OCI-LY3 (cell line): ENCODE results near the gene FEZF1.

Experiments used
- H2AFZ ChIP-seq: fragments of 200-600, 300-600 bp; shearing (Covaris generic); 2 replicates; pipeline ENCODE4 v1.6.0; 2014; ENCODE audit warnings: antibody characterized with exemption, low read depth, low read length
- H3K27ac ChIP-seq: fragments of 200-600, 300-600 bp; sonication (generic); 2 replicates; pipeline ENCODE4 v1.5.1; 2014; ENCODE audit warnings: mild to moderate bottlenecking, low read length, moderate library complexity, mixed read lengths
- H3K27me3 ChIP-seq: fragments of 200-600, 300-600 bp; sonication (generic); 2 replicates; pipeline ENCODE4 v1.6.1; 2014; ENCODE audit warnings: low read depth, low read length, mixed read lengths
- H3K36me3 ChIP-seq: fragments of 200-600, 300-600 bp; sonication (generic); replicated peaks from 2 replicates; pipeline ENCODE3; 2014; ENCODE audit warnings: low read depth, low read length, mixed read lengths
- H3K4me1 ChIP-seq: fragments of 300-600, 200-600 bp; sonication (generic); 2 replicates; pipeline ENCODE4 v1.6.1; 2014; ENCODE audit warnings: low read length, mixed read lengths
- H3K4me2 ChIP-seq: fragments of 200-600, 300-600 bp; sonication (generic); 2 replicates; pipeline ENCODE4 v1.6.1; 2014; ENCODE audit warnings: low read length, mixed read lengths
- H3K4me3 ChIP-seq: fragments of 300-600, 200-600 bp; sonication (generic); 2 replicates; pipeline ENCODE4 v1.5.1; 2014; ENCODE audit warnings: antibody characterized with exemption, mild to moderate bottlenecking, low read length, moderate library complexity
- H3K79me2 ChIP-seq: fragments of 300-600, 200-600 bp; shearing (Covaris generic); 2 replicates; pipeline ENCODE4 v1.6.1; 2014; ENCODE audit warnings: mild to moderate bottlenecking, low read length, mixed read lengths
- H3K9ac ChIP-seq: fragments of 300-600, 200-600 bp; shearing (Covaris generic); 2 replicates; pipeline ENCODE4 v1.6.0; 2014; ENCODE audit warnings: mild to moderate bottlenecking, low read length, moderate library complexity
- H3K9me3 ChIP-seq: fragments of 200-600, 300-600 bp; shearing (Covaris generic); 2 replicates; pipeline ENCODE4 v1.6.1; 2014; ENCODE audit warnings: low read length, mixed read lengths; ENCODE audit not compliant: insufficient read depth
- H4K20me1 ChIP-seq: fragments of 200-600, 300-600 bp; sonication (generic); 2 replicates; pipeline ENCODE4 v1.6.1; 2016; ENCODE audit warnings: low read length, mixed read lengths; ENCODE audit not compliant: insufficient read depth
- EZH2phosphoT487 ChIP-seq: fragments of 200-600 bp; shearing (Covaris generic); IDR thresholded peaks from 2 replicates; pipeline ENCODE4 v1.6.1; 2018; ENCODE audit warnings: antibody characterized with exemption, mixed run types, low read depth
- TF ChIP-seq, protein P1 (sequence below): fragments of 200-600, 300-600 bp; sonication (generic); IDR thresholded peaks from 2 replicates; pipeline ENCODE4 v1.5.1; 2014; ENCODE audit warnings: antibody characterized with exemption, low read length, low read depth

The FEZF1 gene

DNA sequence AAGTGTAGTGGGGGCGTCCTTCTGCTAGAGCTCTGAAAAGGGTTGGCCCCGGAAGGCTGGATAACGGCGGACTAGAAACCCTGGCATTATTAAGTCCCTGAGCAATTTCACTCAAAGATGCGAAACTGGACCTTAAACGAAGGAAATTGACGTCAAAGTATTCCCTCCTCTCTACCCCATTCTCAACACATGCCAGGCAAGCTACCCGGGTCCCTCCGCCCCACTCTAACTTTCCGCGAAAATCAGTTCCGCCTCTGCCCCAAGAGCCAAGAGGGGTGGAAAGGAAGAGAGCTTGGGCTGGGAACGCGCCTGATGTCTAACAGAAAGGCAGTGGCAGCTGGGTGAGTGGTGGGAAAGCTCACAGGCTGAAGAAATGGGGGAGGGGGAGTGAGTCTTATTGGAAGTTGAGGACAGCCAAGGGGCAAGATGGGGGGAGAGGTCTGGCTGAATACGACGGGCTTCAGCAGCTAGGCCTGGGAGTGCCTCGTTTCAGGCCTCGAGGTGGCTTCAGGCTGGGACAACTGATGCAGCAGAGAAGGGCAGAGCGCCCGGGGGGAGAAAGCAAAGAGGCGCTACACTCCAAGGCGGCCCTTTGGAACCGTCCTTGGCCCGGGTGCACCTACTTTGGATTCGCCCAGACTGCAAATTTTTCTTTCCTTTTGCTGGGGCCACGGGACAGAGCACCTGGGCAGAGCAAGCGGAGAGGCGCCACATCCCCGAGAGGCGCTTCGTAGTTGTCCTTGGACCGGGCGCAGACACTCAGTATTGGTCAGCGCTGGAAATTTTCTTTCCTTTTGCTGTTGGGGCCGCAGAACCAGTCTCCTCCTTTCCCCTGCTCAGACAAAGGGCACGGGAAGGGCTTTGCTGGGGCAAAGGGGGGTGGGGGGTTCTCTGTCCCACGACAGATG is 2.0 kb upstream of the FEZF1 start:
- TF ChIP-seq EZH2phosphoT487: no peak
- H3K4me3 ChIP-seq: no peak overlapping the region
- H2AFZ ChIP-seq: no peak overlapping the region
- H3K4me1 ChIP-seq: no peaks in the 10 kb centered on the region
- no peaks in the 10 kb centered on the region for H3K79me2 ChIP-seq
- H3K4me2 ChIP-seq: no peak overlapping the region
- no peaks in the 10 kb centered on the region for H3K36me3 ChIP-seq
- H4K20me1 ChIP-seq: no peaks in the 10 kb centered on the region
- no peaks in the 10 kb centered on the region for H3K27me3 ChIP-seq
- no peaks in the 10 kb centered on the region for H3K9me3 ChIP-seq
- H3K27ac ChIP-seq: no peak overlapping the region
- H3K9ac ChIP-seq: no peak overlapping the region

DNA sequence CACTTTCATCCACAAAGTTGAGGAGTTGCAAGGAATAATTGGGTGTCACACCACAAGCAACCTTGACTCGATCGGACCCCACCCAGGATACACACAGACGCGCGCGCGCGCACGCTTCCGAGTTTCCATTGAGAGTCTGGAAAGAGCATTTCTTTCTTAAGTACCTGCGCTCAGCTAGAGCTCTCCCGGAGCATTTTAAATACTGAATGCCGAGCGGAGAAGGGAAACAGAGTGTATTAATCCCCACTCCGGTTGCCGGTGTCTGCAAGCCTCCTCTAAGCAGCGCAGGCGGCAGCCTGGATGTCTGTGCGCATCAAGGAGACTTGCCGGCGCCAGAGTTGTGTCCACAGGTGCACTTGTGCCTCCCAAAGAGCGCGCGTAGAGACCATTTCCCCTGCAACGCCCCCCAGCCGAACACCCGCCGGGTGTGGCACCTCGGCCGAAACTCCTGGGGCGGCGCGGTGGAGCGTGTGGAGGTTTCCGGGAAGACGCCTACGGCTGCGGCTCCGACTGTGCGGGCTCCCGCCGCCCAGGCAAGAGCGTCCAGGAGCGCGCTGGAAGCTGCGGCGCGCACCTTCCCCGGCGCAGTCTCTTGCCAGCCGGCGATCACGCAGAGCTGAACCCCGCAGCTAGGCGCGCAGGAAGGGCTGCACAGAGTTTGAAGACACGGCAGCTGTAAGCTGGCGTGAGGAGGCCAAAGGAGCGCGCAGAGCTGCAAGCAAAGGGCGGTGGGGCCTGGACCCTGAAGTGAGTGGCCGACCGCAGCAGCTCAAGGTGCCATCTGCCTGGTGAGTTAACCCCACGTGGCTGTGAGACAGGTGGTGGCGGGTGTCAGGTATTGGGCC is 1.1 kb upstream of the FEZF1 start:
- H3K9ac ChIP-seq: no peak overlapping the region
- no peaks in the 10 kb centered on the region for H3K36me3 ChIP-seq
- no peaks in the 10 kb centered on the region for H3K27me3 ChIP-seq
- no peaks in the 10 kb centered on the region for H3K79me2 ChIP-seq
- no peaks in the 10 kb centered on the region for H3K4me1 ChIP-seq
- H2AFZ ChIP-seq: no peak overlapping the region
- TF ChIP-seq, protein P1, sequence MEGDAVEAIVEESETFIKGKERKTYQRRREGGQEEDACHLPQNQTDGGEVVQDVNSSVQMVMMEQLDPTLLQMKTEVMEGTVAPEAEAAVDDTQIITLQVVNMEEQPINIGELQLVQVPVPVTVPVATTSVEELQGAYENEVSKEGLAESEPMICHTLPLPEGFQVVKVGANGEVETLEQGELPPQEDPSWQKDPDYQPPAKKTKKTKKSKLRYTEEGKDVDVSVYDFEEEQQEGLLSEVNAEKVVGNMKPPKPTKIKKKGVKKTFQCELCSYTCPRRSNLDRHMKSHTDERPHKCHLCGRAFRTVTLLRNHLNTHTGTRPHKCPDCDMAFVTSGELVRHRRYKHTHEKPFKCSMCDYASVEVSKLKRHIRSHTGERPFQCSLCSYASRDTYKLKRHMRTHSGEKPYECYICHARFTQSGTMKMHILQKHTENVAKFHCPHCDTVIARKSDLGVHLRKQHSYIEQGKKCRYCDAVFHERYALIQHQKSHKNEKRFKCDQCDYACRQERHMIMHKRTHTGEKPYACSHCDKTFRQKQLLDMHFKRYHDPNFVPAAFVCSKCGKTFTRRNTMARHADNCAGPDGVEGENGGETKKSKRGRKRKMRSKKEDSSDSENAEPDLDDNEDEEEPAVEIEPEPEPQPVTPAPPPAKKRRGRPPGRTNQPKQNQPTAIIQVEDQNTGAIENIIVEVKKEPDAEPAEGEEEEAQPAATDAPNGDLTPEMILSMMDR: no peak
- TF ChIP-seq EZH2phosphoT487: no peak
- H3K27ac ChIP-seq: no peak overlapping the region
- no peak overlapping the region for H3K4me2 ChIP-seq
- no peak overlapping the region for H3K4me3 ChIP-seq
- no peaks in the 10 kb centered on the region for H3K9me3 ChIP-seq
- no peaks in the 10 kb centered on the region for H4K20me1 ChIP-seq

DNA sequence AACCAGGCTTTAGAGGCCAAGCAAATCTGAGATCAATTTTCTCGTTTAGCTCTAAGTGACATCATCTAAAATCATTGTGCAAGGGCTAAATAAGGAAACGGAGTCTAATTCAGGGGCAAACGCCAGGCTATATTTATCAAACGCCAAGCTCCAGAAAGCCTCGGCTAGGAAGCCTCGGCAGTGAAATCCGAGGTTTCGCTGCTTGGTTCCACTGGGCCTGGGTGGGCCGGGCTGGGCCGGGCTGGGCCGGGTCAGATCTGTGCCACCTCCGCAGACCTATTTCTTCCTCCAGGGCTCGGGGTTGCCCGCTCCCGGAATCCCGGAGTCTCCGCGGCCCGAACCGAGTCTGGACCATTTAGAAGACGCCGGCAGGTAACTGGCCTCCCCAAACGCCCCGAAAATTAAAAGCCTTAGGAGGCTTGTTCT is 459 bp upstream of the FEZF1 start:
- Histone ChIP-seq H3K9me3 (no peaks in the 10 kb centered on the region), H3K4me1 (no peaks in the 10 kb centered on the region), H3K4me2 (no peak overlapping the region), H3K27me3 (no peaks in the 10 kb centered on the region), H3K36me3 (no peaks in the 10 kb centered on the region), H3K79me2 (no peaks in the 10 kb centered on the region), H3K4me3 (no peak overlapping the region), H3K27ac (no peak overlapping the region), H4K20me1 (no peaks in the 10 kb centered on the region), H2AFZ (no peak overlapping the region), H3K9ac (no peak overlapping the region)
- no peak for TF ChIP-seq EZH2phosphoT487
- TF ChIP-seq, protein P1: no peak

DNA sequence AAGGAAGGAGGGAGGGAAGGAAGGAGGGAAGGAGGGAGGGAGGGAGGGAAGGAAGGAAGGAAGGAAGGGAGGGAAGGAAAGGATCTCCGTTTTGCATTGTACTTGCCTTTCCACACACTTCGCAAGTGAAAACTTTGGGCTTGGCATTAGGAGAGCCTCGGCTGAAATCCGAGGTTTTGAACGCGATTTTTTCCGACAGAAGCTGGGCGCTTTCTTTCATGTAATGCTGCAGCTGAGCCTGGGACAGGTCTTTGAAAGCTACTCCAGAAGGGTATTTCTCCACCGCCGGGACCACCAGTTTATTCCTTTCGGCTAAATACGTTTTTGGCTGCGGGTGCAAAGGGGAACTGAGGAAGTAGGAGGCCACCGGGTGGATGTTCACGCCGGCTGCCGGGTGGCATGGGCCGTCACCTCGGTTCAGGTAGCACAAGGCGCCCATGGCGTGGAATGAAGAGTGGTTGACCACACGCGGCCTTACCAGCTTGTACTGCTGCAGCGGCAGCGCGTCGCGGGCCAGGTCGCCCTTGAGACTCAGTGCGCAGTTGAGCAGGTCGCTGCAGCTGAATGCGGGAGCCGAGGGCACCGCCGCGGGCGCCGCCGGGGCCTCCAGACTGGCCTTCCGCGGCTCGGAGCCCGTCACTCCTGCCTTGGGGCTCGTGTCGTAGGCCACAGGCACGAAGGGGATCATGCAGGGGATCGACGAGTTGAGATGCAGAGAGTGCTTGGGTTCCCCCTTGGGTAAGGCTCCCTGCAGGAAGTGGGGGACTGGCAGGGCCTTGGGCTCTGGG is 825 bp downstream of the FEZF1 start:
- Histone ChIP-seq H3K4me2 (no peak overlapping the region), H3K4me1 (no peaks in the 10 kb centered on the region), H3K9me3 (no peaks in the 10 kb centered on the region), H3K4me3 (no peak overlapping the region), H2AFZ (no peak overlapping the region), H3K9ac (no peak overlapping the region), H3K27ac (no peak overlapping the region), H3K79me2 (no peaks in the 10 kb centered on the region), H3K36me3 (no peaks in the 10 kb centered on the region), H3K27me3 (no peaks in the 10 kb centered on the region), H4K20me1 (no peaks in the 10 kb centered on the region)
- no peak for TF ChIP-seq EZH2phosphoT487
- TF ChIP-seq, protein P1: no peak
